BJ (cell line): ENCODE results near the gene CACNA1F. TPM values are rescaled to one million over a fixed set of nuclear protein-coding genes. Genes with fewer than 3 reads are reported as not detected.

Experiments
- CTCF ChIA-PET: fragments of 350-600 bp; formaldehyde crosslinking; extraction: SDS; loops from one replicate; lab custom pipeline; 2021; ENCODE audit warnings: antibody characterized with exemption, inconsistent platforms; lab: Yijun Ruan, JAX
- POLR2A ChIA-PET: fragments of 300-600 bp; sonication (Branson Sonifier 250); formaldehyde crosslinking; extraction: SDS; loops from one replicate; lab custom pipeline; 2021; ENCODE audit warnings: antibody characterized with exemption; lab: Charles Lee
- DNase-seq: peaks from one replicate; pipeline ENCODE4 v3.0.0-alpha.2; 2011; ENCODE audit warnings: low read depth
- H3K27me3 ChIP-seq: 2 replicates; pipeline ENCODE4 v1.6.0; 2011; ENCODE audit warnings: low read length; ENCODE audit not compliant: control insufficient read depth, insufficient read depth
- H3K36me3 ChIP-seq: 2 replicates; pipeline ENCODE4 v1.5.1; 2011; ENCODE audit warnings: low read length; ENCODE audit not compliant: control insufficient read depth, insufficient read depth
- H3K4me3 ChIP-seq: 2 replicates; pipeline ENCODE4 v1.5.1; 2011; ENCODE audit warnings: low read depth, mild to moderate bottlenecking, control low read depth, low read length
- polyA plus RNA-seq: library from polyadenylated mRNA; depleted of rRNA; stranded (reverse); fragments of >200 nt; gene quantifications from 2 replicates; pipeline ENCODE4 v1.2.3, GENCODE V29; 2011
- TF ChIP-seq, protein P1 (sequence below): IDR thresholded peaks from 2 replicates; pipeline ENCODE4 v1.5.1; 2011; ENCODE audit warnings: low read depth, mild to moderate bottlenecking, control low read depth, inconsistent platforms, low read length, moderate library complexity; ENCODE audit not compliant: insufficient read depth

Gene CACNA1F
- polyA plus RNA-seq, 1 experiment: 0.01 TPM

DNA sequence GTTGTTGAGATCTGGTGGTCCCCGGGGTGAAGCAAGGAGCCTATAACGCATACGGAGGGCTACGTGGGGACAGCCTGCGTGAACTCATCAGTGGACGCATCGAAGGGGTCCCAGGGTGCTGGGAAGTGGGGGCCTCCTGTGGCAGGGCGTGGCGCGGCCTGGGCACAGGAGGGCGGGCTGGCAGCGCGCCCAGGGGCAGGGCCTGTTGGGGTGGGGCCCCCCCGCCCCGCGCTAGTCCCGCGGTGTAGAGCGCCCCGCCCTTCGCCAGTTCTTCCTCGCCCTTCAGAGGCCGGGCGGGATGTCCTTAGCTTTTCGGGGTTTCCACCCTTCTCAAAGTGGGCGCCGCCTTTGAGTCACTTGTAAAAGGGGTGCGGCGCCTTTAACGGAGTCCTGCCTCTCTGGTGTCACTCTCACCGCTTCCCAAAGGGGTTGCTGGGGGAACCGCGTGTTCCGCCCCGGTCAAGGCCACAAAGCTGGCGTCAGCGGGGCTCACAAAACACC lies 60.8 kb downstream of the CACNA1F start:
- ChIA-PET CTCF (interaction anchor here (0.5 to 1.6 kb wide), 2 partner anchors 12 to 582 kb away, joined by 3 to 5 read pairs; no protein-coding TSS in a partner anchor), POLR2A (no interaction called here)
- H3K27me3 ChIP-seq: no peaks in the 10 kb centered on the region

DNA sequence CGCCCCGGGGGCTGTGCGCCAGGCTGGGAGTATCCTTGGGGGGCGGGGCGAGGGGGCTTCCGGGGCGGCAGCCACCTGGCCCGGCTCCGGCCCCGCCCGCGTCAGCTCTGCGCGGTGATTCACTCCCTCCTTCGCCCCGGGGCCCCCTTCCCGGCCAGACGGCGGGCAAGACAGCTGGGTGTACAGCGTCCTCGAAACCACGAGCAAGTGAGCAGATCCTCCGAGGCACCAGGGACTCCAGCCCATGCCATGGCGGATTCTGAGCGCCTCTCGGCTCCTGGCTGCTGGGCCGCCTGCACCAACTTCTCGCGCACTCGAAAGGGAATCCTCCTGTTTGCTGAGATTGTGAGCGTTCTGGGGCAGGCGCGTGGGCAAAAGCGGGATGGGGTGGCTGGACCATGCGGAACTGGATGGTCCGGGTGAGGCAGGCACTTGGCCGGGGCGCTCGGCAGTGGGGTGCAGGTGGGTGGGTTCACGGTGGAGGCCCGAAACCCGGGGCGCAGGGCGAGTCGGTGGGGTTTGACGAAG lies 61.3 kb downstream of the CACNA1F start, which contains the start of gene PLP2:
PLP2 (plus strand) TSS at position 147 of the 528 bp plus-strand sequence; CDS start at position 250, 103 bp downstream.
- Histone ChIP-seq H3K36me3 (peaks cover 5% of the 10 kb centered on the region), H3K4me3 (peak within 1 kb of the TSS; percentile 75), H3K27me3 (no peaks in the 10 kb centered on the region)
- no peak for DNase-seq
- ChIA-PET CTCF (interaction anchor here (0.8 to 1.6 kb wide), 2 partner anchors 10 to 12 kb away, joined by 3 to 5 read pairs; no protein-coding TSS in a partner anchor), POLR2A (no interaction called here)
- TF ChIP-seq, protein P1, sequence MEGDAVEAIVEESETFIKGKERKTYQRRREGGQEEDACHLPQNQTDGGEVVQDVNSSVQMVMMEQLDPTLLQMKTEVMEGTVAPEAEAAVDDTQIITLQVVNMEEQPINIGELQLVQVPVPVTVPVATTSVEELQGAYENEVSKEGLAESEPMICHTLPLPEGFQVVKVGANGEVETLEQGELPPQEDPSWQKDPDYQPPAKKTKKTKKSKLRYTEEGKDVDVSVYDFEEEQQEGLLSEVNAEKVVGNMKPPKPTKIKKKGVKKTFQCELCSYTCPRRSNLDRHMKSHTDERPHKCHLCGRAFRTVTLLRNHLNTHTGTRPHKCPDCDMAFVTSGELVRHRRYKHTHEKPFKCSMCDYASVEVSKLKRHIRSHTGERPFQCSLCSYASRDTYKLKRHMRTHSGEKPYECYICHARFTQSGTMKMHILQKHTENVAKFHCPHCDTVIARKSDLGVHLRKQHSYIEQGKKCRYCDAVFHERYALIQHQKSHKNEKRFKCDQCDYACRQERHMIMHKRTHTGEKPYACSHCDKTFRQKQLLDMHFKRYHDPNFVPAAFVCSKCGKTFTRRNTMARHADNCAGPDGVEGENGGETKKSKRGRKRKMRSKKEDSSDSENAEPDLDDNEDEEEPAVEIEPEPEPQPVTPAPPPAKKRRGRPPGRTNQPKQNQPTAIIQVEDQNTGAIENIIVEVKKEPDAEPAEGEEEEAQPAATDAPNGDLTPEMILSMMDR: no peak

More for the DNA sequence above, 60.8 kb downstream of the CACNA1F start:
- H3K36me3 ChIP-seq: peaks cover 7% of the 10 kb centered on the region
- peak; percentile 17 for DNase-seq
- TF ChIP-seq, protein P1: no peak
- peak overlapping the region; percentile 75 for H3K4me3 ChIP-seq

DNA sequence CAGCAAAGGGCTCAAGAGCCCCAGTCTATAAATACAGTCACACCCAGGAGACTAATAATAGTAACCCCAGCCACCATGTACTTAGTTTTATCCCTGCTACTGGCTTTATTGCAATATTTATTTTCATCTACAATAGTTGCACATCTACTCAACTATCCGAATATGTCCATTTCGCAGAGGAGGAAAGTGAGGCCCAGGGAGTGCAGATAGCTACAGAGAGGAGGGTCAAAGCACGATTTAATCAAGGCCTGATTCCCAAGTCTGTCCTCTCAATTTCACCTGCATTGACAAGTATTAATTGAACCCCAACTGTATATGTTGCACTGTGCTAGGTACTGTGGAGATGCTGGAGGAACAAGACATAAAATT lies 65.4 kb downstream of the CACNA1F start:
- ChIA-PET CTCF (interaction anchor here (1.9 kb wide), 1 partner anchor 25 kb away, joined by 3 read pairs; no protein-coding TSS in a partner anchor), POLR2A (no interaction called here)
- H3K4me3 ChIP-seq: peak overlapping the region; percentile 29; the same call in 1 of the 2 replicates

DNA sequence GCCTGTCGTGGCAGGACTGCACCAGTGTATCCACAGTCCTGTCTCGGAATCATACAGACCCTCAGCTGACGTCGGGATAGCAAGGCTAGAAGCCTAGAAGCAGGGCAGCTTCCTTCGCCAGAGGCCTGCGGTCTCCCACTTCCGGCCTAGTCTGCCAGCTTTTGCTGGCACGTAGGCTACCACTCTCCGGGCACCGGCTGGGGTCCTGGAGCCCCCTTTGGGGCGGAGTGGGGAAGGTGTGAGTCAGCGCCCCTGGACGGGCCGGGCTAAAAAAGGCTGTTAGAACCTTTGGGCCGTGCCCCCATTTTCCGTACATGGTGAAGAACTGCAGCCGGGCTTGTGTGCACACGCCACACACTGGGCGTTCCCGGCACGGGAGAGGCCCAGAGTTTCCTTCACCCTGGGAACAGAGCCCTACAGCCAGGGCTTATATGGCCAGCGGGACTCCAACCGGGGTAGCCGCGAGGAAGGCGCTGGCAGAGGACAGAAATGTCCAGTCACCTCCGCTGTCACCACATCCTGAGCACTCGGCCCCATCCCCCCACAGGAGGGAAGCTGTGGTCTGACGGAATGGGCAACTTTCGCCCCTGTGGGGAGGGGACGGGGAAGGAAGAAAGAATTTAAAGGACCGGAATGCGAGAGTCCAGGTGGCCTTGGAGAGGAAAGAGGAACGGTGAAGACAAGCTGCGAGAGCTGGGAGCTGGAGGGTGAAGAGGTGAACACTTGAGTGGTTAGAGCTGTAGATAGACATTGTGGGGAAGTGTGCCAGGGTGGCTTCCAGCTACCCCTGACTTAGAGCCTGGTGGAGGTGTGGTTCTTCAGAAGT lies 66.0 kb downstream of the CACNA1F start:
- peak overlapping the region; percentile 29 for H3K4me3 ChIP-seq
- CTCF ChIA-PET: interaction anchor here (0.6 to 1.9 kb wide), 3 partner anchors 10 to 96 kb away, joined by 3 read pairs; no protein-coding TSS in a partner anchor
- TF ChIP-seq, protein P1: no peak
- H3K36me3 ChIP-seq: no peaks in the 10 kb centered on the region
- POLR2A ChIA-PET: interaction anchor here (0.5 kb wide), 1 partner anchor 164 kb away, joined by 21 read pairs; no protein-coding TSS in a partner anchor
- DNase-seq: peak; percentile 11
- no peaks in the 10 kb centered on the region for H3K27me3 ChIP-seq

More for the DNA sequence above, 65.4 kb downstream of the CACNA1F start:
- no peak for DNase-seq
- no peaks in the 10 kb centered on the region for H3K36me3 ChIP-seq
- TF ChIP-seq, protein P1: no peak
- H3K27me3 ChIP-seq: no peaks in the 10 kb centered on the region
